Measurements from ENCODE around the gene PSMG1. TPM values are rescaled to one million over a fixed set of nuclear protein-coding genes. Genes with fewer than 3 reads are reported as not detected.

PSMG1 gene
- total RNA-seq, 1 donor from 2014 or later: 61.9 TPM

DNA sequence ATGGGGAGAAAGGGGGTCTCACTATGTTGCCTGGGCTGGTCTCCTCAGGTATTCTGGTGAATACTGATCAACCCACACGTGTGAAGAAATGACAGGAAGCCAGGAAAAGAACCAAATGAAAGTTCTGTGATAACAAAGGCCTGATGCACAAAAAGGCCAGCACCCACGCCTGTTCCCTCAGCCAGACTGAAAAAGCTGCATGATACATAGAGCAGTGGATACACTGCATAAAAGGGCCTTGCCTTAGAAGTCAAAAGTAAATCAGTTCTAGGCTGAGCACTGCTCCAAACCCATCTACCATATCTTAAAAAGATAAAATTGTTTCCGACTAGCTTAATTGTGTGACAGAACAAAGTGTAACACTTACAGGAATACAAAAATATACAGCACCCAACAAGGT is 36.9 kb upstream of the PSMG1 start:
- Histone ChIP-seq H4K20me1 (ENCODE audit: insufficient read depth, low read length) (no peaks in the 10 kb centered on the region), H3K79me2 (ENCODE audit: insufficient read depth, low read length) (no peaks in the 10 kb centered on the region), H3K9ac (ENCODE audit: low read length) (no peak overlapping the region), H3K9me3 (ENCODE audit: insufficient read depth, low read depth, low read length) (no peaks in the 10 kb centered on the region), H3K4me3 (ENCODE audit: insufficient read depth, low read depth, low read length) (no peak overlapping the region), H3K27ac (ENCODE audit: low read depth, low read length) (no peak overlapping the region), H2AFZ (ENCODE audit: low read depth, low read length) (no peak overlapping the region), H3K27me3 (ENCODE audit: insufficient read depth, low read length) (no peaks in the 10 kb centered on the region), H3K4me2 (ENCODE audit: low read length) (no peak overlapping the region), H3K4me1 (ENCODE audit: insufficient read depth, low read length) (no peaks in the 10 kb centered on the region), H3K36me3 (ENCODE audit: insufficient read depth, low read length) (peaks cover 15% of the 10 kb centered on the region)
- H3K4me1 Mint-ChIP-seq (ENCODE audit: low read depth, unreplicated experiment): no peaks in the 10 kb centered on the region
- no peak overlapping the region for H3K27ac Mint-ChIP-seq (ENCODE audit: unreplicated experiment)
- H3K27me3 Mint-ChIP-seq (ENCODE audit: low read depth, unreplicated experiment): no peaks in the 10 kb centered on the region
- no peaks in the 10 kb centered on the region for H3K9me3 Mint-ChIP-seq (ENCODE audit: unreplicated experiment)
- no peak overlapping the region for H3K4me3 Mint-ChIP-seq (ENCODE audit: unreplicated experiment)
- peaks cover 2% of the 10 kb centered on the region for H3K36me3 Mint-ChIP-seq (ENCODE audit: low read depth, unreplicated experiment)
- FAIRE-seq (no peak), DNase-seq (ENCODE audit: low read depth) (no peak)
- no peak for TF ChIP-seq EZH2 (IDR thresholded peaks at IDR 0.05; ENCODE audit: insufficient read depth, low read length)
- TF ChIP-seq, protein P1, sequence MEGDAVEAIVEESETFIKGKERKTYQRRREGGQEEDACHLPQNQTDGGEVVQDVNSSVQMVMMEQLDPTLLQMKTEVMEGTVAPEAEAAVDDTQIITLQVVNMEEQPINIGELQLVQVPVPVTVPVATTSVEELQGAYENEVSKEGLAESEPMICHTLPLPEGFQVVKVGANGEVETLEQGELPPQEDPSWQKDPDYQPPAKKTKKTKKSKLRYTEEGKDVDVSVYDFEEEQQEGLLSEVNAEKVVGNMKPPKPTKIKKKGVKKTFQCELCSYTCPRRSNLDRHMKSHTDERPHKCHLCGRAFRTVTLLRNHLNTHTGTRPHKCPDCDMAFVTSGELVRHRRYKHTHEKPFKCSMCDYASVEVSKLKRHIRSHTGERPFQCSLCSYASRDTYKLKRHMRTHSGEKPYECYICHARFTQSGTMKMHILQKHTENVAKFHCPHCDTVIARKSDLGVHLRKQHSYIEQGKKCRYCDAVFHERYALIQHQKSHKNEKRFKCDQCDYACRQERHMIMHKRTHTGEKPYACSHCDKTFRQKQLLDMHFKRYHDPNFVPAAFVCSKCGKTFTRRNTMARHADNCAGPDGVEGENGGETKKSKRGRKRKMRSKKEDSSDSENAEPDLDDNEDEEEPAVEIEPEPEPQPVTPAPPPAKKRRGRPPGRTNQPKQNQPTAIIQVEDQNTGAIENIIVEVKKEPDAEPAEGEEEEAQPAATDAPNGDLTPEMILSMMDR (IDR thresholded peaks at IDR 0.05; ENCODE audit: insufficient read depth, low read depth, low read length): no peak

- no peak overlapping the region for H2AFZ ChIP-seq (ENCODE audit: low read depth, low read length)
- H3K27ac Mint-ChIP-seq (ENCODE audit: unreplicated experiment): no peak overlapping the region
- H3K27me3 Mint-ChIP-seq (ENCODE audit: low read depth, unreplicated experiment): no peaks in the 10 kb centered on the region
- no peaks in the 10 kb centered on the region for H3K4me1 Mint-ChIP-seq (ENCODE audit: low read depth, unreplicated experiment)
- no peak overlapping the region for H3K4me3 ChIP-seq (ENCODE audit: insufficient read depth, low read depth, low read length)
- no peak overlapping the region for H3K4me2 ChIP-seq (ENCODE audit: low read length)
- H3K9ac ChIP-seq (ENCODE audit: low read length): no peak overlapping the region
- H3K9me3 ChIP-seq (ENCODE audit: insufficient read depth, low read depth, low read length): no peaks in the 10 kb centered on the region
- peaks cover 13% of the 10 kb centered on the region for H3K36me3 ChIP-seq (ENCODE audit: insufficient read depth, low read length)
- FAIRE-seq (no peak), DNase-seq (ENCODE audit: low read depth) (no peak)
- H3K36me3 Mint-ChIP-seq (ENCODE audit: low read depth, unreplicated experiment): peaks cover 2% of the 10 kb centered on the region
- H3K4me1 ChIP-seq (ENCODE audit: insufficient read depth, low read length): no peaks in the 10 kb centered on the region
- no peaks in the 10 kb centered on the region for H3K27me3 ChIP-seq (ENCODE audit: insufficient read depth, low read length)
- H3K27ac ChIP-seq (ENCODE audit: low read depth, low read length): no peak overlapping the region
- H3K79me2 ChIP-seq (ENCODE audit: insufficient read depth, low read length): no peaks in the 10 kb centered on the region
- H3K9me3 Mint-ChIP-seq (ENCODE audit: unreplicated experiment): no peaks in the 10 kb centered on the region
- no peak overlapping the region for H3K4me3 Mint-ChIP-seq (ENCODE audit: unreplicated experiment)
- TF ChIP-seq, protein P1 (IDR thresholded peaks at IDR 0.05; ENCODE audit: insufficient read depth, low read depth, low read length): no peak
- TF ChIP-seq EZH2 (IDR thresholded peaks at IDR 0.05; ENCODE audit: insufficient read depth, low read length): no peak
- H4K20me1 ChIP-seq (ENCODE audit: insufficient read depth, low read length): no peaks in the 10 kb centered on the region
These were observed 34.8 kb upstream of the PSMG1 start for GRCh38 chr21:39218082-39218409.

GRCh38 chr21:39217356-39218081 is 34.3 kb upstream of the PSMG1 start:
- Histone ChIP-seq H2AFZ (ENCODE audit: low read depth, low read length) (no peak overlapping the region), H3K36me3 (ENCODE audit: insufficient read depth, low read length) (peaks cover 13% of the 10 kb centered on the region), H3K4me1 (ENCODE audit: insufficient read depth, low read length) (no peaks in the 10 kb centered on the region), H3K9me3 (ENCODE audit: insufficient read depth, low read depth, low read length) (no peaks in the 10 kb centered on the region), H3K27me3 (ENCODE audit: insufficient read depth, low read length) (no peaks in the 10 kb centered on the region), H3K79me2 (ENCODE audit: insufficient read depth, low read length) (no peaks in the 10 kb centered on the region), H3K4me3 (ENCODE audit: insufficient read depth, low read depth, low read length) (no peak overlapping the region), H4K20me1 (ENCODE audit: insufficient read depth, low read length) (no peaks in the 10 kb centered on the region), H3K4me2 (ENCODE audit: low read length) (no peak overlapping the region), H3K9ac (ENCODE audit: low read length) (no peak overlapping the region), H3K27ac (ENCODE audit: low read depth, low read length) (no peak overlapping the region)
- TF ChIP-seq EZH2 (IDR thresholded peaks at IDR 0.05; ENCODE audit: insufficient read depth, low read length): no peak
- TF ChIP-seq, protein P1 (IDR thresholded peaks at IDR 0.05; ENCODE audit: insufficient read depth, low read depth, low read length): no peak
- DNase-seq (ENCODE audit: low read depth) (no peak), FAIRE-seq (no peak)
- Mint-ChIP-seq H3K36me3 (ENCODE audit: low read depth, unreplicated experiment) (peaks cover 2% of the 10 kb centered on the region), H3K4me3 (ENCODE audit: unreplicated experiment) (no peak overlapping the region), H3K27ac (ENCODE audit: unreplicated experiment) (no peak overlapping the region), H3K4me1 (ENCODE audit: low read depth, unreplicated experiment) (no peaks in the 10 kb centered on the region), H3K27me3 (ENCODE audit: low read depth, unreplicated experiment) (no peaks in the 10 kb centered on the region), H3K9me3 (ENCODE audit: unreplicated experiment) (no peaks in the 10 kb centered on the region)

All from astrocyte (in vitro differentiated cells and primary cell).